Neural cell (in vitro differentiated cells): ENCODE measurements around the gene TMEM175.

Source experiments
- EZH2 ChIP-seq: fragments of 200-600, 300-800 bp; shearing (Covaris generic), sonication (generic); IDR thresholded peaks from 2 replicates; pipeline ENCODE4 v1.6.1; 2014; ENCODE audit warnings: antibody characterized with exemption, low read length, borderline replicate concordance, mild to moderate bottlenecking; ENCODE audit not compliant: insufficient read depth, poor library complexity, severe bottlenecking
- SMC3 ChIP-seq: fragments of 450-650 bp; conservative IDR thresholded peaks from 2 replicates; pipeline ENCODE4 v1.6.1; 2014; ENCODE audit warnings: antibody characterized with exemption, mild to moderate bottlenecking, moderate library complexity; ENCODE audit not compliant: poor library complexity
- TF ChIP-seq, protein P1 (sequence below): fragments of 450-650 bp; IDR thresholded peaks from 2 replicates; pipeline ENCODE4 v1.5.1; 2014; ENCODE audit warnings: antibody characterized with exemption, mild to moderate bottlenecking, moderate library complexity; ENCODE audit not compliant: poor library complexity, severe bottlenecking

DNA sequence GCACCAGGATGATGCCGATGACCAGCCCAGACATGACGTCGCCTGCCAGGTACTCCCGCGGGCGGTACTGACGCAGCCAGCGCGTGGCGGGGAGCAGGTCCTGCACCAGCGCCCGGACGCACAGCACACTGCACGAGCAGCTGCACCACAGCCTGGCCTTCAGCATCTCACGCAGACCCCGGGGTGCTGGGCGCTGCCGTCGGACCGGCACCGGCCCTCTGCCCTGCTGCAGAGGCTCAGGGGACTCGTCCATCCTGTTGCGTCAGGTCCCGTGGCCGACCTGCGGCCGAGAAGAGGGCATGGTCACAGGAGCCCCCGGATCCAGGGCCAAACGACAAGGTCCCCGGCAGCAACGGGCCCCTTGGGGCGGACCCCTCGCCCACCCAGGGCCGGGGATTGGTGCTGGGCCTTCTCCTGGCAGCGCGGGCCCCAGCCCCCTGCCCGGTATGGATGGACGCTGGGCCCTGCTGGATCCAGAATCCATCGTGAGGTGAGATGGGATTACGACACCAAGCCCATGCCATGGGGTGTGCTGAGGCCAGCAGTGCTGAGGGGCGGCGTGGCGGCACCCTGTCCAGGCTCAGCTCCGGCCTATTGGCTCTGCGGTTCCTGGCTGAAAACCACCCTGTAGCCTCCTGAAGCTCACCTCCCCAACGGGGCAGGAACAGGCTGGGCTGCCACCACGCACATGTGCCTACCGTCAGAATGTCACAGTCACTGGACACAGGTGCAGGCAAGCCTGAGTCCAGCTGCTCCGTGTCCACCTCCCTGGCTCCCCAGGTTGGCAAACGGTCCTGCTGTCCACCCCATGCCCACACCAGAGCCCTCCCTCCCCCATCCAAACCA is 59.4 kb downstream of the TMEM175 start:
- TF ChIP-seq, protein P1, sequence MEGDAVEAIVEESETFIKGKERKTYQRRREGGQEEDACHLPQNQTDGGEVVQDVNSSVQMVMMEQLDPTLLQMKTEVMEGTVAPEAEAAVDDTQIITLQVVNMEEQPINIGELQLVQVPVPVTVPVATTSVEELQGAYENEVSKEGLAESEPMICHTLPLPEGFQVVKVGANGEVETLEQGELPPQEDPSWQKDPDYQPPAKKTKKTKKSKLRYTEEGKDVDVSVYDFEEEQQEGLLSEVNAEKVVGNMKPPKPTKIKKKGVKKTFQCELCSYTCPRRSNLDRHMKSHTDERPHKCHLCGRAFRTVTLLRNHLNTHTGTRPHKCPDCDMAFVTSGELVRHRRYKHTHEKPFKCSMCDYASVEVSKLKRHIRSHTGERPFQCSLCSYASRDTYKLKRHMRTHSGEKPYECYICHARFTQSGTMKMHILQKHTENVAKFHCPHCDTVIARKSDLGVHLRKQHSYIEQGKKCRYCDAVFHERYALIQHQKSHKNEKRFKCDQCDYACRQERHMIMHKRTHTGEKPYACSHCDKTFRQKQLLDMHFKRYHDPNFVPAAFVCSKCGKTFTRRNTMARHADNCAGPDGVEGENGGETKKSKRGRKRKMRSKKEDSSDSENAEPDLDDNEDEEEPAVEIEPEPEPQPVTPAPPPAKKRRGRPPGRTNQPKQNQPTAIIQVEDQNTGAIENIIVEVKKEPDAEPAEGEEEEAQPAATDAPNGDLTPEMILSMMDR: no peak
- TF ChIP-seq SMC3 (no peak), EZH2 (no peak)
